DMS153 treated with DMSO at 0.1 percent for 48 hours (cell line): ENCODE results near the gene EWSR1.
A peak's percentile ranks its signal among the peaks of the same experiment; 100 is the strongest.

Experiments used
- DNase-seq: peaks from one replicate; lab custom pipeline; 2025; ENCODE audit not compliant: unreplicated experiment; lab: John Stamatoyannopoulos, UW

Gene EWSR1

GRCh38 chr22:29315286-29316140 is 47.4 kb downstream of the EWSR1 start, which contains the start of gene RASL10A:
RASL10A (minus strand) TSS chr22:29315697; CDS start chr22:29315246, 451 bp downstream.
- DNase-seq = no peak

GRCh38 chr22:29316141-29316828 is 48.2 kb downstream of the EWSR1 start:
- no peak for DNase-seq

- DNase-seq = no peak
Measured at GRCh38 chr22:29317827-29318454, 49.9 kb downstream of the EWSR1 start.

GRCh38 chr22:29319072-29319471 is 51.0 kb downstream of the EWSR1 start:
- DNase-seq = no peak

GRCh38 chr22:29320546-29320945 is 52.5 kb downstream of the EWSR1 start:
- no peak for DNase-seq

- no peak for DNase-seq
Measured at GRCh38 chr22:29323641-29324040, 55.6 kb downstream of the EWSR1 start.

- no peak for DNase-seq
Measured at GRCh38 chr22:29325356-29325755, 57.3 kb downstream of the EWSR1 start.

- DNase-seq = no peak
Measured at GRCh38 chr22:29325785-29326315, 57.8 kb downstream of the EWSR1 start.

GRCh38 chr22:29326481-29326880 is 58.4 kb downstream of the EWSR1 start:
- no peak for DNase-seq

- DNase-seq = no peak
Measured at GRCh38 chr22:29327089-29327764, 59.2 kb downstream of the EWSR1 start.

- no peak for DNase-seq
Measured at GRCh38 chr22:29328055-29328454, 60.0 kb downstream of the EWSR1 start.

- DNase-seq = no peak
Measured at GRCh38 chr22:29328566-29329500, 60.8 kb downstream of the EWSR1 start.

- no peak for DNase-seq
Measured at GRCh38 chr22:29329581-29329980, 61.5 kb downstream of the EWSR1 start.

- no peak for DNase-seq
Measured at GRCh38 chr22:29330291-29330690, 62.2 kb downstream of the EWSR1 start.

GRCh38 chr22:29330753-29331152 is 62.7 kb downstream of the EWSR1 start:
- DNase-seq = peak; percentile 92

- DNase-seq = no peak
Measured at GRCh38 chr22:29331213-29331612, 63.1 kb downstream of the EWSR1 start.

GRCh38 chr22:29331658-29332300 is 63.7 kb downstream of the EWSR1 start:
- no peak for DNase-seq

- DNase-seq = no peak
Measured at GRCh38 chr22:29332886-29333496, 64.9 kb downstream of the EWSR1 start.

GRCh38 chr22:29334148-29334547 is 66.1 kb downstream of the EWSR1 start:
- DNase-seq = no peak
